Ecto neural progenitor cell (in vitro differentiated cells): ENCODE data around the gene OR7D2.
A peak's percentile ranks its signal among the peaks of the same experiment; 100 is the strongest.

Experiments used
- DNase-seq: peaks from one replicate; pipeline ENCODE4 v3.0.0-alpha.2; 2018; ENCODE audit warnings: low spot score

The OR7D2 gene

DNA sequence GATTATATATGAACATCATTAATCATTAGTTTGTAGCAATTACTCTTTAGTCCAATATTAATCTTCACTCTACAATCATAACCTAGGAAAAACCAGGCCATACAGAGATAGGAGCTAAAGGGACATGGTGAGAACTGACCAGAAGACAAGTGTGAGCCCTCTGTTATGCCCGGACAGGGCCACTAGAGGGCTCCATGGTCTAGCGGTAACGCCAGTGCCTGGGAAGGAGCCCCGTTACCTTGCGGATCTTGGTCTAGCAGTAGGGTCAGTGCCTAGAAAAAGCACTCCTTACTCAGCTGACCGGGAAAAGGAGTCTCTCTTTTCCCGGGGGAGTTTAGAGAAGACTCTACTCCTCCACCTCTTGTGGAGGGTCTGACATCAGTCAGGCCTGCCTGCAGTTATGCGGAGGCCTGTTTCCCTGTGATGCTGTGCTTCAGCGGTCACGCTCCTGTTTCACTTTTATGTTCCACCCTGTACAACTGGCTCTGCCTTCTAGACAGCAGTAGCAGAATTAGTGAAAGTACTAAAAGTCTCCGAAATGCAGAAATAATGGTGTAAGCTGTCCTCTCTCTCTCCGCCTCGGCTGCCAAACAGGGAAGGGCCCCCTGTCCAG lies 26.8 kb downstream of the OR7D2 start:
- peak; percentile 71 for DNase-seq

GRCh38 chr19:9219489-9219888 lies 40.7 kb downstream of the OR7D2 start, which contains the start of gene OR7D4:
Gene OR7D4 (minus strand): TSS chr19:9219589. CDS start chr19:9214837, 4,752 bp downstream.
- no peak for DNase-seq
